Kidney epithelial cell (primary cell): ENCODE results near the gene LGR5. TPM values are rescaled to one million over a fixed set of nuclear protein-coding genes. Genes with fewer than 3 reads are reported as not detected.

Source experiments
- DNase-seq: peaks from one replicate; pipeline ENCODE4 v3.0.0-alpha.2; 2010; ENCODE audit warnings: low read depth
- H3K27me3 ChIP-seq: 2 replicates; pipeline ENCODE4 v1.6.0; 2011; ENCODE audit warnings: low read length; ENCODE audit not compliant: control insufficient read depth, insufficient read depth
- H3K36me3 ChIP-seq: 2 replicates; pipeline ENCODE4 v1.5.1; 2011; ENCODE audit warnings: low read length; ENCODE audit not compliant: control insufficient read depth, insufficient read depth
- H3K4me3 ChIP-seq: 2 replicates; pipeline ENCODE4 v1.5.1; 2011; ENCODE audit warnings: low read depth, mild to moderate bottlenecking, control low read depth, low read length
- total RNA-seq: library from RNA; depleted of rRNA; stranded (reverse); fragments of >200 nt; gene quantifications from 2 replicates; pipeline ENCODE4 v1.2.3, GENCODE V29; 2015
- TF ChIP-seq, protein P1 (sequence below): IDR thresholded peaks from 2 replicates; pipeline ENCODE4 v1.5.1; 2011; ENCODE audit warnings: mild to moderate bottlenecking, moderate library complexity, low read length, control low read depth, inconsistent platforms; ENCODE audit not compliant: insufficient read depth, poor library complexity, severe bottlenecking

LGR5 gene
- total RNA-seq, 1 donor from 2014 or later: not detected

DNA sequence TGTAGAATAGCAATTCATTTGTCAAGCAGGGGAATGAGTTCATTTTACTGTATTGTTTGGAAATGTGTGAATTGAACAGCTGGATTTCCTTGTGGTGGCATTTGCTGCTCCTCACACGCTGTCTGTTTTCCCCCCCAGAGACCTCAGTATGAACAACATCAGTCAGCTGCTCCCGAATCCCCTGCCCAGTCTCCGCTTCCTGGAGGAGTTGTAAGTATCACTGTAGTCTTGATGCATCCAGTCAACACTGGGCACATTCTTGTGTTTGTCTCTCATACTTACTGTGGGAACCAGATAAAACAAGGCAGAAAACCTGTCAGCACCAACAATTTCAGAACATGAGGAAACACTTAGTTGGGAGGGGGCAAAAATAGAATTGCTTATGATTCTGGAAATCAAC is 64.9 kb downstream of the LGR5 start:
- TF ChIP-seq, protein P1, sequence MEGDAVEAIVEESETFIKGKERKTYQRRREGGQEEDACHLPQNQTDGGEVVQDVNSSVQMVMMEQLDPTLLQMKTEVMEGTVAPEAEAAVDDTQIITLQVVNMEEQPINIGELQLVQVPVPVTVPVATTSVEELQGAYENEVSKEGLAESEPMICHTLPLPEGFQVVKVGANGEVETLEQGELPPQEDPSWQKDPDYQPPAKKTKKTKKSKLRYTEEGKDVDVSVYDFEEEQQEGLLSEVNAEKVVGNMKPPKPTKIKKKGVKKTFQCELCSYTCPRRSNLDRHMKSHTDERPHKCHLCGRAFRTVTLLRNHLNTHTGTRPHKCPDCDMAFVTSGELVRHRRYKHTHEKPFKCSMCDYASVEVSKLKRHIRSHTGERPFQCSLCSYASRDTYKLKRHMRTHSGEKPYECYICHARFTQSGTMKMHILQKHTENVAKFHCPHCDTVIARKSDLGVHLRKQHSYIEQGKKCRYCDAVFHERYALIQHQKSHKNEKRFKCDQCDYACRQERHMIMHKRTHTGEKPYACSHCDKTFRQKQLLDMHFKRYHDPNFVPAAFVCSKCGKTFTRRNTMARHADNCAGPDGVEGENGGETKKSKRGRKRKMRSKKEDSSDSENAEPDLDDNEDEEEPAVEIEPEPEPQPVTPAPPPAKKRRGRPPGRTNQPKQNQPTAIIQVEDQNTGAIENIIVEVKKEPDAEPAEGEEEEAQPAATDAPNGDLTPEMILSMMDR: no peak
- no peaks in the 10 kb centered on the region for H3K36me3 ChIP-seq
- H3K27me3 ChIP-seq: no peaks in the 10 kb centered on the region

DNA sequence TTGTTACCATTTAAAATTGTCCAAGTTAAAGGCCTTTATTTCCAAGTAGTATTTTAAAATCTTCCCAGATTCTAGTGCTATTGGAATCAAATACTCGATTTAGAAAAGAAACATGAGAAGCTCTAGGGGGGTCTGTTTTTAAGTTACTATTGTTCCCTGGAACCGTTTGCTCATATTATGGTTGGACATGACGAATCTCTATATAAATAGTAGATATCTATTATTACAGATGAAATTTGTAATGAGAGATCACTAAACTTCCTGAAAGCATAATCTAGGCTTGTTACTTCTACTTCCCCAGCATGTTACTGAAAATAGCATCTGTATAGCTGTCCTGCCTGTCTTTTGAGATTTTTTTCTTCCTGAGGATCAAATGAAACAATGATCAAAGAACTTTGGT is 70.1 kb downstream of the LGR5 start:
- no peak overlapping the region for H3K4me3 ChIP-seq
- TF ChIP-seq, protein P1: no peak
- no peaks in the 10 kb centered on the region for H3K36me3 ChIP-seq
- H3K27me3 ChIP-seq: no peaks in the 10 kb centered on the region
- no peak for DNase-seq

More for the DNA sequence above, 64.9 kb downstream of the LGR5 start:
- H3K4me3 ChIP-seq: no peak overlapping the region
- DNase-seq: no peak

DNA sequence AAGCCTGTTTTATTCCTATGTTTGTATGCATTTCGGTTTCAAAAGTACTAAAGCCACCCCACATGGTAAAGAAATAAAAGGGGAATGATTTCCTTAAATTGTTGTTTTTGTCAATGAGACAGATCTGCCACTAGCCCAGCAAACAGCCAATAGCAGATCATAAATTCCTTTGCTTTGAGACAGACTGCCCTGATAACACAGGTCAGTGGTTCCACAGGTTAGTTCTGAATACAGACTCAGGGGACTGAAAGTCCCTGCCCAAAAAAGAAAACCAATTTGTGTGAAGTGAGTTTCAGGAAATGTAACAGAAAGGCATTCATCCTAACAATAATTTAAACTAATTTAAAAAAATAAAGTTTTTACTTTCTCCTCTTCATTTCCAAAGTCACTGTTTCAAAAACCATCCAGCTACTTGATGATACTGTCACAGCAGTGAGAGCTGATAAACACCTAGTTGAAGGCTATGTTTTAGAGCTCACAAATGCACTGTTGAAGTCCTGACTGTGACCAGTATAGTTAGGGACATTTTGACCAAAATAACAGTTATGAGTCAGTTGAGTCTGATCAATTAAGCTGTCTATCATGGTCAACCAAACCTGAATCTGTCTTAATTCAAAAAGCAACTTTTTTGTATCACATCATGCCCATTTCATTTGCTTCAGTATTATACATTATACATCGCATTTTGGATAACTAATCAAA is 77.7 kb downstream of the LGR5 start:
- no peaks in the 10 kb centered on the region for H3K36me3 ChIP-seq
- no peaks in the 10 kb centered on the region for H3K27me3 ChIP-seq
- TF ChIP-seq, protein P1: no peak
- no peak overlapping the region for H3K4me3 ChIP-seq
- DNase-seq: no peak

DNA sequence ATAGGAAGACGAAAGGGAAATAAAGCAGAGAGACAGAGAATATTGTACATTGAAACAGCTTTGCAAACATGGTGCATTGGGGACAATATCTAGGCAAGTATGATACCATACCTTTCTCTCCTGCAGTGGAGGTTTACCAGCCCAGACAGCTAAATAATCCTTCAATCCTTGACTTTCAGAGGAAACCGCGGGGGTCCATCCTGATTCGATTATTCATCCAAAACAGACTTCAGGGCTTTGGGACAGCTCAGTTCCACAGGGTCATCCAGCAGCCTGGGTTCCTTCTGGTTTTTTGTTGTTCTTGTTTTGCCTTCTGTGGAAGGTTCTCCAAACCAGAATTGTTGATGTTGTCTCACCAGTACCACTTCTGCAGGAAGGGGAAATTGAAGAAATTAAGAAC is 81.5 kb downstream of the LGR5 start:
- TF ChIP-seq, protein P1: no peak
- no peak for DNase-seq

DNA sequence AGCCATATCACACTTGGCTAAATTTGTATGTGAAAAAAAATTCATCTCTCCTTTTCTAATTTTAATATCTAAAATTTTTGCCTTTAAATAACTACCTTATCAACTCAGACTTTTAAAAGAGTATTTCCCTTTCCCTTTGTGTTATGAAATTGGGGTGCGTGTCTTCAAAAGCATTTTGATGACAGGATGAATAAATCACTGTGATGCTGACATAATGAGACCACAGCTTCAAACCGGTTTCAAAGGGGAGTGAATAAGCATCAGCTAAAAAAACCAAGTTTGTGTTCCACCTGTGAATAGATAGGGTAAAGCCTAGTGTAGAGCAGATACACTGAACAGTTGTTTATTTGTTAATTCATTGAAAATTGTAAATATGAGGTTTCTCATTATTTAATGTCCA is 85.0 kb downstream of the LGR5 start:
- TF ChIP-seq, protein P1: no peak
- no peak for DNase-seq
- no peaks in the 10 kb centered on the region for H3K36me3 ChIP-seq
- H3K27me3 ChIP-seq: no peaks in the 10 kb centered on the region
- H3K4me3 ChIP-seq: no peak overlapping the region

More for the DNA sequence above, 81.5 kb downstream of the LGR5 start:
- Histone ChIP-seq H3K4me3 (no peak overlapping the region), H3K36me3 (no peaks in the 10 kb centered on the region), H3K27me3 (no peaks in the 10 kb centered on the region)

DNA sequence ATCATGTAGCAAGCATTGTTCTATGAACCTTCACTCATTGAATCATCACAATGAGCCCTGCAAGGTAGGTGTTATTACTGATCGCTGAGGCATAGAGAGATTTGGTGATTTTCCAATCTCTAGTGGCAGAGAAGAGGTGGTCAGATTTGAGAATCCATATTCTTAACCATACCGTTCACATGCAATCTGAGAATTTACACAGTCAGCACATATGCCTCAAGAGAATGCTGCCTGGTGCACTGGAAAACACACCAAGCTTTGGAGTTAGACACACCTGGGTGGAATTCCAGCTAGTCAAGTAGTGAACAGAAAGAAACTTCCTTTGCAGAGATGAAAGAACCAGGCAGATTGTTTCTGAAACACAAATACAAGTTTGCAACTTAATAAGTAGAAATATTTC is 94.1 kb downstream of the LGR5 start:
- Histone ChIP-seq H3K4me3 (no peak overlapping the region), H3K27me3 (no peaks in the 10 kb centered on the region), H3K36me3 (no peaks in the 10 kb centered on the region)
- TF ChIP-seq, protein P1: no peak
- no peak for DNase-seq
